HG03432 (cell line): Measurements from ENCODE around the gene GLS.

Experiments
- ATAC-seq: cut with Tn5 transposase; IDR thresholded peaks from one replicate; pipeline ENCODE4 v1.9.1; 2021; ENCODE audit warnings: mild to moderate bottlenecking, moderate library complexity; ENCODE audit not compliant: unreplicated experiment

Gene GLS

GRCh38 chr2:190968522-190968921 is 87.9 kb downstream of the GLS start:
- ATAC-seq: no peak

- ATAC-seq: no peak
These were observed 89.5 kb downstream of the GLS start for GRCh38 chr2:190970160-190970559.

DNA sequence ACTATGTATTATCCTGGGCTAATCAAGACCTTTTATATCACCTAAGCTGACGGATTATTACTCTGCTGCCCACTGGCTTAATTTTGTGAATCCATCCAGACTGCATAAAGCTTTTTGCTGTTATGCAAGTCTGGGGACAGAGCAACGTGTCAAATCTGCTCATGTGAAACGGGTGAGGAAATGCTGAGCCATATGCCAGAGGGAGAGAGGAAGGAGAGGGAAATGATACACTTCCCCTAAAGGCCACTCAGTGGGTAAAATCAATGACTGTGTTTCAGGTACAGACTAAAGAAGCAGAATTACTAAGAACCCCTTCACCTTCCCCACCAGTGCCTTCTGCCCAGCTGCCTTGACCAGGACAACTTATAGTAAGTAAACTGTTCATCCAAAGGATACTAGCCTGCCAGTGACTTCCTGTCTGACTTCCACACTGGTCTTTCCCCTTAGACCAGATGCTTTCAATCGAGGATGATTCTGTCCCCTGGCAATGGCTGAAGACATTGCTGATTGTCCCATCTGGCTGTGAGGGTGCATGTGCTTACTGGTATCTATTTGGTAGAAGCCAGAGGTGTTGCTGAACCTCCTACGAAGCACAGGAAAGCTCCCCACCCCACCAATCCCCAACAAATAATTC is 90.4 kb downstream of the GLS start:
- no peak for ATAC-seq

GRCh38 chr2:190972213-190972612 is 91.6 kb downstream of the GLS start:
- ATAC-seq: no peak

DNA sequence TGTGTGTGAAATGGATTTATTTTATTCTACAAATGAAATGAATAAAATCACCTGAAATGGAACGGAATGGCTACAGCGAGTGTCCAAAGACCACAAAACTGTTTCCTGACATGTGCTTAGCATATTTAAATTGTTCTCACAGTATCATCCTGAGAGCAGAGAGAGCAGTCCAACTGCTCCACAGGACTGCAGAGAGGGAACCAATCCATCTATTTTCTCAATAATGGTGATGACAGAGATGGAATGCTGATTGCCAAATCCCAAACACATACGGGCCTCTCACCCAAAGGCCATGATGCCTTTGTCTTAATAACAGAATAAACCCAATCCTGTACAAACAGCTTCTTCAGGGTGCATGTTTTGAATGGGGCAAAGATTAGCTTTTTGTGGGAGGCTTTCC is 92.2 kb downstream of the GLS start:
- no peak for ATAC-seq

DNA sequence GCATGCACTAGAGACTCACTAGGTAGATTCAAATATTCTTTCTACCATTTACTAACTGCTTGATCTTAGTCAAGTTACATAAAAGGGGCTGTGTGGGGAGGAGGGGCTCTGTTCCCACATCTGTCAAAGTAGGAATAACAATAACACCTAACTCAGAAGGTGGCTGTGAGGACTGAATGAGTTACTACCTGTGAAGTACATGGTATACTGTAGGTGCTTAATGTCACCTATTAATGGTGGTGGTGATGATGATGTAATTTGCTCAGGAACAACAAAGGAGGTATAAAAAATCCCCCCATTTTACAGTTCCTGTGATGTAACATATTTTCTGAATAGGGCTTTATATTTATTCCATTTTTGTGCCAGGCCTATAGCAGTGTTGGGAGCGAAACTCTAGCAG is 92.6 kb downstream of the GLS start:
- no peak for ATAC-seq

DNA sequence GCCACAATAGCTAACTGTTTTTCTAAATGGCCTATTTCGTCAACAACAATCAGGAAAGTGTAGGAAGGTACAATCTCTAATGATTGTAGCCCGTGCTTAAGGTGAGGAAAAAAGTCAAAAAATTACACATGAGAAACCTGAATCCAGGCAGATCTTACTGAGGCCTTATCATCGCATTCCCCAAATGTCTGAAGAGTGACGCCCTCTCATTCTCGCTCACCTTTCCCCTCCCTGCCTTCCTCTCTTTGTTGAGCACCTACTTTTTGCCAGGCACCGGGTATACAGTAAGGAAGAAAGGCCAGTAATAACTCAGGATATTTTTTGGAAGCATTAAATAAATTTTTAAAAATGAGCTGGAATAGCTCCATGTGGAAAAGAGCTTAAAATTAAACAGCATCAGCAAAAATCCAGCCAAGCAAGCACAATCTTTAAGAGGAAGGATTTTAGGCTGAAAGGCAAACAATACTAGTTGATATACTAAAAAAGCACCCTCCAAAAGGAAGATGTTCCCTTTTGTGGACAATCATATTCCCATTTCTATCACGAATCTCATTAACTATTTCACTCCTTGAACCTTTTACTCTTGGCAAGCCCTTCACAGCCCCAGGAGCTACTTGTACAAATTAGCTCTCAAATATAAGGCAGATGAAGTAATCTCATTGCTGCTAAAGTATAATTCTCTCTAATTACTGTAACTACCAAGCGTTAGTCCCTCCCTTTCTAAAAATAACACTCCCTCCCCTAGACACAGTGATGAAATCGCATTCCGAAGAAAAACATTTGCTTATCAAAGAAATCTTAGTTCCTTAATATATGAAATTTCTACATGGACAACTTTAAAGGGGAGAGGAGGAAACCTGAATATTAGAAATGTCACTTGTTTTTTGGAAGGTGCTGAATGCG is 93.4 kb downstream of the GLS start:
- no peak for ATAC-seq

DNA sequence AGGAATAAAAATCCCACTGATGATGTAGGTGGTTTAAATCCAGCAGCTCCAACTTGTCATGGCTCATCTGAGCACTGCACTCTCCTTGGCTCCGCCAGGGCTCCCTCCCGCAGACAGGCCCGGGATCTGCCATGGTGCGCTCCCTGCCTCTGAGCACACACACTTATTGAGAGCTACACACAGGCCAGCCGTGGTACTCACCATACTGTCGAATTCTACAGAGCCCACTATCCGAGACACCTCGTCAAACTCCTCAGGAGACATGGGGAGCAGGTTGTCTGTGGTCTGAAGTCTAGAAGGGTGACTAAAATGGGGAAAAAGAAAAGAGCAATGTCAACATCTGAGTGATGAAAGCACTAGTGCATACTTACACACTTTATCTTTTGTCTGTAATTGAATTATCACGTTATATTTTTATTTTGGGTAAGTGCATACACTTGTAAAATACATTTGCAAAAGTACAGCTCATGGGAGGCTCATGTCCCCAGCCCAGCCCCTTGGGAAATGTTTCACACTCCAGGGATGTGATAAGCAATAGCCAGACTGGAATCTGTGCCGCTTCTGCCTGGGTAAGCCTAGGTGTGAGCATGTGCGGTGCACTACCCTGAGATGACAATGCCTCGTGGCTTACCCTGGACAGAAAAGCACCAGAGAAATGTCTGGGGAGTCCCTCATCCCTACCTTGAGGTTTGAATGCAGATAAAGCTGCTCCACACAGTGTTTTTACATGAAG is 94.2 kb downstream of the GLS start:
- no peak for ATAC-seq

DNA sequence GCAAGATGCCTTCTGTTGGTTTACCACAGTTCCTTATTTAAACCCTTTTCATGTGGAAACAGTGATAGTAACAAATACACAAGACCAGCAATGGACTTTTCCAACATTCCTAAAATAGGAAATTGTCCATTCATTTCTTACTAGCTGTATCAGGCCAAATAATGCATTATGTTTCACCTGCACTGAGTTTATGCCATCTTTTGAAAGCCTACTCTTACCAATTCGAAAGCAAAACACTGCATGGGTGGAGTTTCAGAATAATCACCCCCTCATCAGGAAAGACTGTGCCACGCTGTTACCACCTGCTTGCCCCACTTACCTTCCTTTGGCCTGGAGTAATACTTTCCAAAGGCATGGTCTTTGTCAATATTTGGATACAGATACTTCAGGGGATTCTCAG is 95.9 kb downstream of the GLS start:
- no peak for ATAC-seq

DNA sequence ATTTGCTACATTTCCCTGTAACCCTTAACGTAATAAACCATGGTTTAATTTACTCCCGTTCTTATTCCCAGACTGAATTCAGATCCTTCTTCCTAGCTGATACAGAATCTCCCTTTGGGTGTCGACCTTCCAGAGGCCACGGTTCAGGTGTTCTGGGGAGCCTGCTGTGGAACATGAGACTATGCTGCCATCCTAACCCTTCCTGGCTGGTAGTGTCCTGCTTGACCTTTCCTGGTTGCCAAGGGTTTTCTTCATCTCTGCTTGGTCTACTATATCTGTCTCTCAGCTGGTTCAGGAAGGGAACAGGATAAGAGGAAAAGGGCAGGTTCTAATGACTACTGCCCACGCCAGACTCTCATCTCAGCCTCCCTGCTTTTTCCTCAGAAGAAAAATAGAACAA is 96.9 kb downstream of the GLS start:
- ATAC-seq: no peak

- no peak for ATAC-seq
These were observed 97.9 kb downstream of the GLS start for GRCh38 chr2:190978389-190979053.

DNA sequence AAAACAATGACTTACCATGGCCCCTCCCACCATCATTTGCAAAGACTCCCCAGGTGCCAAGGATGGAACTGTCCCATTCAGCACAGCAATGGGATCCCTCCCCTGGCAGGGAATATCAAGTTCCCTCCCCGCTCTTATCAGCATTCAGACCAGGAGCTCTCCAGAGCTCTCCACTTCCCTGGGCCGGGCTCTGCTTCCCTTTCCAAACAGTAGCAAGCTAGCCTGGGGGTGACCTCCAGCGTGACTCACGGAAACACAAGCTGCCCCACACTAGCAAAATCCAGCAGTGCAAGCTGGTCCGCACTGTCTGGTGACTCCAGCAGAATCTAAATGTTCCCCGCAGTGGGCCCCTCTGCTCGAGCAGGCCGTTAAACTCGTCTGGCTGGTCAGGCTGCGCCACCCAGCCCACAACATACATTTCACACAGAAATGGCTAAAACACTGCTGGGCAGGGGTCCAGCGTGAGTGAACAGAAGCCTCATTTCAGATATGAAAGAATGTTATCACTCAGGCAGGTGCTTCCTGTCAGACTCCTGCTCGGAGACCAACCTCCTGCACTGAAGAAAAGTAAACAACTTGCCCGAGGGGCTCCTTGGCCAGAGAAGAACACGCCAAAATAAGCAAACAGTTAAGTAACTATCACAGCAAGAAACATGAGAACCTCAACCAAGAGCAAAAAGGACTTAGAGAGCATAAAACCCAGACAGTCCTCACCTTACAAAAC is 99.4 kb downstream of the GLS start:
- ATAC-seq: no peak

DNA sequence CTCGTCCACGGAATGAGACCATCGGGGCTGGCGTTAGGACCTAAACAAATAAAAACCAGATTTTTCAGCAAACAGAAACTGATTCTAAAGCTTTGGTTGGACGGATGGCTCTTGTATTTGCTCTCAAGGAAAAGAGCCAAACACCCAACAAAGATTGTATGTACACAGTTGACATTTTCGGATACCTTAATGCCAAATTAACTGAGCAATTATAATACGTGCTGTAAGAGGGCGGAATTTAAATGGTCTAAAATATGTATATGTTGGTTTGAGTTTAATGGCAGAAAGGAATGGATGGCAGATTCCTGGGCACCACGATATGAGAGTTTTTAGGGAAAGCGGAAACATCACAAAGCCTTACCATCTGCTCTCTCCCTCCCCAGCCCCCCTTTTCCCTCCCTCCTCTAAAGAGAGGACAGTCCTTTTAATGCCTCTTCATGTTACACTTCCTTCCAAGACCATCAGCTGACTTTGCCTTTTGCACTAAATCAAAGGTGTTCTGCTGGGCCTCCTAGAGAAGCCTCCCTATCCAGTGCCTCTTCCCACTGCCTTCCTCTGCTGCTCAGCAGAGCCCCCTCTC is 100.1 kb downstream of the GLS start:
- no peak for ATAC-seq

DNA sequence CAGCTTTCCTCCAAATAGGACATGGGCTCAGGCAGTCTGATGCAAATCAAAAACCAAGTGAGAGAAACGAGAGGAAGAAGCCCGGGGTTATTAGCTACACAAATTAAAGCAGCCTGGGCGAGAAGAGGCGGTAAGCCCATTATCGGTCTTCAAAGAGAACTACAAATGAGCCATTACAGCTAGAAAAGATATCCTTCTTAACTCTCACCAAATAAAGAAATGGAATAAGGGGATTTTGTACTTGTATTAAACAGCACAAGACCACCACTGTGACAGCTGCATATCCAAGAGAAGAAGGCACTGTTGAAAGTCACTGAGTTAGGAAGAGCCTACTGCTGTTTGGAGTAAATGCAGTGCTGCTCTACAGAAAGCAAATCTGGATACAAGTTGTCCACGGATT is 100.7 kb downstream of the GLS start:
- ATAC-seq: no peak

DNA sequence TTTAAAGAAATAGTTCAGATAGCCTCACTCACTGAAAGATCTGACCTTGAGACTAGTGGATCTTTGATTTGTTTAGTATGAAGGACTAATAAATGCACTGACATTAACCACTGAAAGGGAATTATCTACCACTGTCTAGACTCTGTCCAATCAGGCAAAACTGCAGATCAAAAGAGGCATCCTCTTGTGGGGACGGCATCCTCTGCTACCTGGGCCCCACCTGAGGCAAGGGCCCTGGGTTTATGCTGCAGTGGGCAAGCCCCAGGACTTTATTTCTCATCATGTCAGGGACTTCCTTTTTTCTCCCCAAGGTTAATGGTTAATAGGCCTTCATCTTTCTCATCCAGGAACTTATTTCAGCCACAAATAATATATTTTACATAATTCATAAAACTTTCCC is 101.1 kb downstream of the GLS start:
- ATAC-seq: no peak

DNA sequence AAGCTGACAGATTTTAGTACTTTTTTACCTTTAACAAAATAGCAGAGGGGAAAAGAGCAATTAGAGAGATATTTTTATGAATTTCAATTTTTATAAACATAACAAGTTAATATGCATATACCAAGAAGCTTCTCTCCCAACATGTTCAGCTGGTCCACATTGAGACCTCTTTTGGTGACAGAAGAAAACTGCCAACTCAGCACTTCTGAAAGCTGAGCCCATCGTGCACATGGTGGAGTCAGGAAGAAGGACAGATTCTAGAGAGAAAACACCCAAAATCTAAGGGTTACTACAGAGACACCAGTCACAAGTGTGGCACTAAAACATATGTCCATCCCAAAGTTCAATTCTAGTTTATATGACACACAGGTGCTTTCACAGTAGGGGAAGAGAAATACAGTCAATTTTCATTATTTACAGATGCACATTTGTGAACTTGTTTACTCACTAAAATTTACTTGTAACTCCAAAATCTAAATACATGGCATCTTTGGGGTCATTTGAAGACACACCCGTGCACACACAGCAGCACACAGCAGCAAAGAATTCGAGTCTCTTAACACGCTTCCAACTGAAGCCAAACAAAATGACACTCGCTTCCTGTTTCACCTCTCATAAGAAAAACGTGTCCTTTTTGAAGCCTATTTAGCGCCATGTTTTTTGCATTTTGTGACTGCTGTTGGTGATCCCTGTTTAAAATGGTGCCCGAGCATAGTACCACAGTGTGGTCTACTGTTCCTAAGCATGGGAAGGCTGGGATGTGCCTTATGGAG is 101.8 kb downstream of the GLS start:
- no peak for ATAC-seq

DNA sequence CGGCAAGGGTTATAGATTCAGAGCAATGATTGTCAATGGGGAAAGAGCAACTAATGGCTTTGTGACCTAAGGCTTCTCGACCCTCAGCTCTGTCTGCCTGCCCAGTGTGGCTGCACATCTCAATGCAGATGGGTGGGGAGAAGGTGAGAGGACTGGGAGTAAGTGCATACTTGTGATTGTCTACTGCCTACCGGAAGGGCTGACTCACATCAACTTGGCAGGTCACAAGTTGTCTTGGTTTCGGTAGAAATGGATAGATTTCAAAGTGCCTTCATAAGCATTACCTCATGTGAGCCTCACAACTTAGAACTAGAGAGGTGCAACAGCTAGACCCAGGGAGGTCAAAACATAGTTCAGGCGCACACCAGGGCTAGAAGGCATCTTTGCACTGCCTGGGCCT is 104.0 kb downstream of the GLS start:
- ATAC-seq: no peak

DNA sequence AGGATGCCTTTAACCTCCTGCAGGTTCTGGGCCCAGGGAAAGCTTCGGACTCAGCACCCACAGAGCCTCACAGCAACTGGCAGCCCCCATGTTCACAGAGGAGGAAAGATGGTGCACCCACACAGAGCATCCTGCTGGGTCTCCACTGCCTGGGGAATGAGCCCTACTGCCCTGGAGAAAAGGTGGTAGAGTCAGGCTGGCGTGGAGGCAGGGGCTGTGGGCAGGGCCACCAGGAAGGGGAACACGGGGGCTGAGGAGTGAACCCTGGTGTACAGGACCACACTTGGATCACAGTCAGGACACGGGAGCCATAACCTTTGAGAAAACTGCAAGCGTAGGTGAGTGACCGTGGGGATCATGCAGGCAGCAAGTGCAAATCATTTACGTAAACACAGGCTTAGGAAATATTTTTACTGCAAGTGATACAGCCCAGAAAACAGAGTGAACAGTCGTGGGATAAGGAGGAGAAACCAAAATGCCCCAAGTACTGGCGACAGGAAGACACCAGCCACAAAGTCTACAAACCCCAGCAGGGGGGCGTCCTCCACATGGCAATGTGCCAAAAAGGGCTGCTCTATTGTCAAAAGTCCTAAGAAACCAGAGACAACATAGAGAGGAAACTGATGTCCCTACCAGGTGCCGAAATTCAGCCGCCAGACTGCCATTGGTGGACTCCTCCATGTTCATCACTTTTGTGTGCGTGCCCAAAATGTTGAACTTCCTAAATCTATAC is 105.8 kb downstream of the GLS start:
- ATAC-seq: no peak

- ATAC-seq: no peak
These were observed 106.5 kb downstream of the GLS start for GRCh38 chr2:190987116-190987515.
